ENCODE data around the gene HEPN1.

The HEPN1 gene

DNA sequence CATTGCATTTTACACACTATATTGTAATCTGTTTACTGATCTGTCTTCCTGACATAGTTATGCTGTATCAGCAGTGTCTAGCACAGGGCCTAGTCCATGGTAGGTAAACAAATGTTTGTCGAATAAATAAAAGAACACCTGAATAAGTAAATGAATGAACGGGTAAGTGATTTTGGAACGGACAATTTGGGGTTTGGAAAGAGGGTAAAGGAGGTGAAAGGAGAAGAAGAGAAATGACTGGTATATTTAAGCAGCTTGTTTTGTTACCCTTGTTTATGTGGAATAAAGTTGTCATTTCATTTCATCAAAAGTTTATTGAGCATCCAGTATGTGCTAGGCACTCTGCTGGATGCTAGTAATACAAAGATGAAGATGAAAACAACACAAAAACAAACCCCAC, at the start of gene HEPN1:
Gene HEPN1 (plus strand): TSS at position 301 of the 400 bp plus-strand sequence.
- in situ Hi-C loops (cut with MboI; ENCODE audit: low sequenced_read_pairs): no loop called here

DNA sequence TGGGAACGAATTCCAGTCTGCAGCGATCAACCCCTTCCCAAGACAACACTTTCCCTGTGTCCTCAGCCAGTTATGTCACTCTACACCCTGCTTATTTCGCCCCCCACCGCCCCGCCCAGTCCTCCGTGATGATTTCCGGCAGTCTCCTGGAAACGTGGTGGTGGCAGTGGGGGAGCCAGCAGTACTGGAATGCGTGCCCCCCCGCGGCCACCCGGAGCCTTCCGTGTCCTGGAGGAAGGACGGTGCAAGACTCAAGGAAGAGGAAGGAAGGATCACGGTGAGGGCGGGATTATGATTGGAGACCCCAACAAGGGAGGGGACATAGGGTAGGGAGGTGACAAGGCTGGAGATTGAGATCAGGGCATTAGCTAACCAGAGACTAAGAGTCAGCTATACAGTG, 49.7 kb upstream of the HEPN1 start:
- in situ Hi-C loops (cut with MboI; ENCODE audit: low sequenced_read_pairs): no loop called here

DNA sequence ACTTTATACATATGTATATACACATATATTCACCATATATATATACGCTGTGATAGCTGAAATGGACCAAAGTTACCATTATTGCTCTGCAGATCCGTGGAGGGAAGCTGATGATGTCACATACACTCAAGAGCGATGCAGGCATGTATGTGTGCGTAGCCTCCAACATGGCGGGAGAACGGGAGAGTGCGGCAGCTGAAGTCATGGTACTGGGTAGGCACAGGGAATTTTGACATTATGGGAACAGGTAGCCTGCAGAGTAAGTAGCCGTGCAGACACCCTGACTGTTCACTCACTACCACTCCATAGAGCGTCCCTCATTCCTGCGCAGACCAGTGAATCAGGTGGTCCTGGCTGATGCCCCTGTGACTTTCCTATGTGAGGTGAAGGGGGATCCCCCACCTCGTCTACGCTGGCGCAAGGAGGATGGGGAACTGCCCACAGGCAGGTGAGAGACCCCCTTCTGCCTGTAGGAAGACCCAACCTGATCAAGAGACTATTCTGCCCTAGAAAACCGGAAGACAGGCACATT, 49.1 kb upstream of the HEPN1 start:
- in situ Hi-C loops (cut with MboI; ENCODE audit: low sequenced_read_pairs): no loop called here

DNA sequence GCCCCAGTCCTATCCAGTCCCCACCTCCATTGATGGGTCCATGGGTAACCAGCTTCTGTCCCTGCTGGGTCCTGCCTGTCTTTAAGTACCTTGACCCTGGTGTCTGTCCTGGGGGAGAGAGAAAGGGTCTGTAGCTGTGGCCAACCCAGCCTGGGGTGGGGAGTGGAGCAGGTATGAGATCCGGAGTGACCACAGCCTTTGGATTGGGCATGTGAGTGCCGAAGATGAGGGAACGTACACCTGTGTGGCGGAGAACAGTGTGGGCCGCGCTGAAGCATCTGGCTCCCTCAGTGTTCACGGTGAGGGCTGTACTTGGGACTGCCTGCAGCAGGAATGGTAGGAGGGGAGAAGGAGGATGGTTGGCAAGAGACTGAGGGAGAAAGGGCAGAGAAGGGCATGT, 48.6 kb upstream of the HEPN1 start:
- in situ Hi-C loops (cut with MboI; ENCODE audit: low sequenced_read_pairs): no loop called here

DNA sequence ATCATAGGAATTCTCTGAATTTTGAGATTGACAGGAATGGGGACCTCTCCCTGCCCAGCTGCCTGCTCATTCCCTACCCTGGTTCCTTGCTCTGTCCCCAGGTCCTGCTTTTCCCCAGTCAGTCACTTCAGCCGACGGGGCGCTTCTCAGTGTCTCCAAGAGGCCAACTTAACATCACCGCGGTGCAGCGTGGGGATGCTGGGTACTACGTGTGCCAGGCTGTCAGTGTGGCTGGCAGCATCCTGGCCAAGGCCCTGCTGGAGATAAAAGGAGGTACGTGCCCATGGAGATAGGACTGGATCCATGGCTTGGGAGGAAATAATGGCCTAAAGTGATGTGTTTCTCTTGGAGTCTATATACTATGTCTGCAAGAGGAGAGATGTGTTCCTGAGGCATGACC, 46.8 kb upstream of the HEPN1 start:
- in situ Hi-C loops (cut with MboI; ENCODE audit: low sequenced_read_pairs): no loop called here

DNA sequence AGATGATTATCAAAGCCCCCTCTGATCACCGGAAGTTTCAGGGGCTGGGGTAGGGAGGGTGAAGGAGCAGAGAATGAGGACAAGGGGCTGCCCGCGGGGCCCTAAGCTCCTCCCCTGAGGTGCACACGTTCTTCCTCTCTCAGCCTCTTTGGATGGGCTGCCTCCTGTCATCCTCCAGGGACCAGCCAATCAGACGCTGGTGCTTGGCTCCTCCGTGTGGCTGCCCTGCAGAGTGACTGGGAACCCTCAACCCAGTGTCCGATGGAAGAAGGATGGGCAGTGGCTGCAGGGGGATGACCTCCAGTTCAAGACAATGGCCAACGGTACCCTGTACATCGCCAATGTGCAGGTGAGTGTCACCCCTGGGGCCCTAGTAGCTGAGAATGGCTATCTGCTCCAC, 46.3 kb upstream of the HEPN1 start:
- in situ Hi-C loops (cut with MboI; ENCODE audit: low sequenced_read_pairs): no loop called here

DNA sequence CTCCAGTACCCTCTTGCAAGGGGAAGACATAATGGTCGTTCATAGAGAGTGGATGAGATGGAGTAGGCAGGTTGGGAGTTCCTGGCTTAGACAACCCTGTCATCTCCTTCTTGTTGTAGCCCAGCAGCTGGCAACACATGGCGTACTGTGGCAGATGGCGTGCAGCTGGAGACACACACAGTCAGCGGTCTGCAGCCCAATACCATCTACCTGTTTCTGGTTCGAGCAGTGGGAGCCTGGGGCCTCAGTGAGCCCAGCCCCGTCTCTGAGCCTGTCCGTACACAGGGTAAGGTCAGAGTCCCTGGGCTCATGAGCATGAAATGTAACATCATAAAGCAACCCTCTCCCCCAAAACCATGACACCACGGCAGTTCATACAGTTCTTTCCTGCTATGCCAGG, 45.1 kb upstream of the HEPN1 start:
- in situ Hi-C loops (cut with MboI; ENCODE audit: low sequenced_read_pairs): no loop called here

DNA sequence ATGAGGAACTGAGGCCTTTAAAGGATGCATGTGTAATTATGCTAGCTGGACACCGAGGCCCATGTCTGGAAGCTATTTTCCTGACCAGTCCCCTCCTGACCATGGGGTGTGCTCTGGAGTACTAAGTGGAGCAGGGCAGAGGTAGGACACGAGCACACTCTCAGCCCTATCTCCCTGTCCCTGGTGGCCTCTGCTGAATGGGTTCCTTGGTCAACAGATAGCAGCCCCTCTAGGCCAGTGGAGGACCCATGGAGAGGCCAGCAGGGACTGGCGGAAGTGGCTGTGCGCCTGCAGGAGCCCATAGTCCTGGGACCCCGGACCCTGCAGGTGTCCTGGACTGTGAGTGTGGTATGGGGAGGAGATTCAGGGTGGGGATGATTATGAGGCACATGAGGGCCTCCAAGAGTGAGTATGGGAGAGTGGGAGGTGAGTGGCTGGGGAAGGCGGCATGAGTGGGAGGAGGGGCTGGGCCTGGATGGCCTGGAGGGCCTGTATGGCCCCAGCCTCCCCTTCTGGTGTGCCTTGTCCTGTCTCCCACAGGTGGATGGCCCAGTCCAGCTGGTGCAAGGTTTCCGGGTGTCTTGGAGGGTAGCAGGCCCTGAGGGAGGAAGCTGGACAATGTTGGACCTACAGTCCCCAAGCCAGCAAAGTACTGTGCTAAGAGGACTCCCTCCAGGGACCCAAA, 44.3 kb upstream of the HEPN1 start:
- in situ Hi-C loops (cut with MboI; ENCODE audit: low sequenced_read_pairs): no loop called here

DNA sequence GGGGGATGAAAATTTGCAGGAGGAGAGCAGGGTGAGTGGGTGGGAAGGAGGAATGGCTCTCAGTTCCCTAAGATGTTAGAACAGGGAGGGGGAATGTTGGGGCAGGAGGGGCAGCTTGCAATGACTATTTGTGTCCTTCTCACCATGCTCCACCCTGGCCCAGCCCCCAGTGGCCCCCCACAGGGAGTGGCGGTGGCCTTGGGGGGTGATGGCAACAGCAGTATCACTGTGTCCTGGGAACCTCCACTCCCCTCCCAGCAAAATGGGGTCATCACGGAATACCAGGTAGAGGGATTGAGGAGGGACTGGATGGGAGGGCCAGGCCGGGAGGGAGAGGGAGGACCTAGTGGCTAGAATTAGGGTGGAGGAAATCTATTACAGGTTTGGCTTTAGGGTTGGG, 43.6 kb upstream of the HEPN1 start:
- in situ Hi-C loops (cut with MboI; ENCODE audit: low sequenced_read_pairs): no loop called here

DNA sequence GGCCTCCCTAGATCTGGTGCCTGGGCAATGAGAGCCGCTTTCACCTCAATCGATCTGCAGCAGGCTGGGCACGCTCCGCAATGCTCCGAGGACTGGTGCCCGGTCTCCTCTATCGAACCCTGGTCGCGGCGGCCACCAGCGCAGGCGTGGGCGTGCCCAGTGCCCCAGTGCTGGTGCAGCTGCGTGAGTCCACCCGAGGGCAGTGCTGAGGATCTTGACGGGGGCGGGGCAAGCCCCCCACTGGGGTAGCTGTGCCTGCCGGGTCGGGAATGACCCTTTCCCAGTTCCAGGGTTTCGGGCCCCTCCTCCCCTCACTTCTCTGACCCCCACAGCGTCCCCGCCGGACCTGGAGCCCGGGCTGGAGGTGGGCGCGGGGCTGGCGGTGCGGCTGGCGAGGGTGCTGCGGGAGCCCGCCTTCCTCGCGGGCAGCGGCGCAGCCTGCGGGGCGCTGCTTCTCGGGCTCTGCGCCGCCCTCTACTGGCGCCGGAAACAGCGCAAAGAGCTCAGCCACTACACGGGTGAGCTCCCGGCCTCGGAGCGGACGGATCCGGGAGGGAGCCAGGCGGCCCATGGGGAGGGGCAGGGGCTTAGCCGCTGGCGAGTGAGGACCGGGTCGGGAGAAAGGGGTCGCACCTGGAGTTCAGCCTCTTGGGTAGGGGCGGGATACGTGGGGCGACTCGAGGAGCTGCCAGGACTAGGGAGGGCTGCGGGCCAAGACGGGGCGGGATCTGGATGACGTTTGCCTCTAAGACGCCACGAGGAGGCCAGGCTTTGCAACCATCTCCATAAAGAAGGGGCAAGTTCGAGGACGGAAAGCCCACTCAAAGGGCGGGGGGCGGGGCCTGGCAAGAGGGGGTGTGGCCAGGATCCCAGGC, 42.9 kb upstream of the HEPN1 start:
- in situ Hi-C loops (cut with MboI; ENCODE audit: low sequenced_read_pairs): no loop called here

DNA sequence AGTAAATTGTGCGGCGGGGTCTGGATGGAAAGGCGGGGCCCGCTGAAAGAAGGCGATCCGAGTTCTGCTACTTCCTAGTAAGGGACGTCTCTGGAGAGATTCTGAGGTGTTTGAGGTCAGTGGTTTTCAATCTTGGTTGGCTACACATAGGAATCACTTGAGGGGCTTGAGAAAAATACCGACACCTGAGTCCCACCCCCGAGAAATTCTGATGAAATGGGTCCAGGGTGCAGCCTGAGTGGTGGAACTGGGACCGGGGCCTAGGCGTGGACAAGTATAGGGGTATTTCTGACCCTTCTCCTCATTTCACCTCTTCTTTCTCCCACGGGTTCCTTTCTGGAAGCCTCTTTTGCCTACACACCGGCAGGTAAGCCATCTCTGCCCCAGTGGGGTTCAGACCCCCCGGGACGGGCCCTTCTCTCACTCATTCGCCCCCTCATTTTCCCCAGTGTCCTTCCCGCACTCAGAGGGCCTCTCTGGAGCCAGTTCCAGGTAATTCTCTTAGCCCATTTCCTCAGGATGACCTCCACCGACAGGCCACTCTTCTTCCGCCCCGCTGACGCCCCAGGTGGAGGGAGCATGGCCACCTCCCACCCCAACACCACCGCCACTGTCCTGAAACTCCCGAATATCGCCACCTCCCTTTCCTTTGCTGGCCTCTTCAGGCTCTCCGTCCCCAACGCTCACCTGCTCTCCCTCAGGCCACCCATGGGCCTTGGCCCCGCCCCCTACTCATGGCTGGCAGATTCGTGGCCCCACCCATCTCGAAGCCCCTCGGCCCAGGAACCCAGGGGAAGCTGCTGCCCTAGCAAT, 42.0 kb upstream of the HEPN1 start:
- in situ Hi-C loops (cut with MboI; ENCODE audit: low sequenced_read_pairs): no loop called here

DNA sequence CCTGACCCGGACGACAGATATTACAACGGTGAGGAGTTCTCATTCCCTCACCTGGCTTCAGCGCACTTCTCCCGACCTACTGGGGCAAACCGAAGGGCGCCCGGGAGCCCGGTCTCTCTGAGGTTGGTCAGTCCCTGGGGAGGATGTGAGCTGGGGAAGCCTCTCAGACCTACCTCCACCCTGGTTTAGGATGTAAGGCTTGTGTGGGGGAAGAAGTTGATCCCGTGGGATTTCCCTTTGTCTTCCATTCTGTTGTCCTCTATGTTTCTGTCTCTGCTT, 41.5 kb upstream of the HEPN1 start:
- in situ Hi-C loops (cut with MboI; ENCODE audit: low sequenced_read_pairs): no loop called here

DNA sequence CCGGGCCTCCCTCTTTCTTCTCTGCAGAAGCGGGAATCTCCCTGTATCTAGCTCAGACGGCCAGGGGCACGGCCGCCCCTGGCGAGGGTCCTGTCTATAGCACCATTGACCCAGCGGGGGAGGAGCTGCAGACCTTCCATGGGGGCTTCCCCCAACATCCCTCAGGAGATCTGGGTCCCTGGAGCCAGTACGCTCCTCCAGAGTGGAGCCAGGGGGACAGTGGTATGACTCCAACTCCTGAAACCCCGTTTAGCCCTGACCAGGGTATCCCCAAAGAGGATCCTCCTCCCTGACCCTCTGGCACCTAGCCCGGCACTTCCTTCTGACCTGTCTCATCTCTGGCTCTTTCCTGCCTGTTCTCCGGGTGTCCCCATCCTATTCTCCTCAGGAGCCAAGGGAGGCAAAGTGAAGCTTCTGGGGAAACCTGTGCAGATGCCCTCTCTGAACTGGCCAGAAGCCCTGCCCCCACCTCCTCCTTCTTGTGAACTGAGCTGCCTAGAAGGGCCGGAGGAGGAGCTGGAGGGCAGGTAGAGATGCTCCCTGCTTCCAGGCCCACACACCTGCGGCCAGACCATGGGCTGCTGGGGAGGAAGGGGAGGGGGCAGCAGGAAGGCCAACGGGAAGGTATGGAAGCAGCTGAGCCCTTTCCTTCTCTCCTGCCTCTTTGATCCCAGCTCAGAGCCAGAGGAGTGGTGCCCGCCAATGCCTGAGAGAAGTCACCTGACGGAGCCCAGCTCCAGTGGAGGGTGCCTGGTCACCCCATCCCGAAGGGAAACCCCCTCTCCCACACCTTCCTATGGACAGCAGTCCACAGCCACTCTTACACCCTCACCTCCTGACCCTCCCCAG, 40.9 kb upstream of the HEPN1 start:
- in situ Hi-C loops (cut with MboI; ENCODE audit: low sequenced_read_pairs): no loop called here

DNA sequence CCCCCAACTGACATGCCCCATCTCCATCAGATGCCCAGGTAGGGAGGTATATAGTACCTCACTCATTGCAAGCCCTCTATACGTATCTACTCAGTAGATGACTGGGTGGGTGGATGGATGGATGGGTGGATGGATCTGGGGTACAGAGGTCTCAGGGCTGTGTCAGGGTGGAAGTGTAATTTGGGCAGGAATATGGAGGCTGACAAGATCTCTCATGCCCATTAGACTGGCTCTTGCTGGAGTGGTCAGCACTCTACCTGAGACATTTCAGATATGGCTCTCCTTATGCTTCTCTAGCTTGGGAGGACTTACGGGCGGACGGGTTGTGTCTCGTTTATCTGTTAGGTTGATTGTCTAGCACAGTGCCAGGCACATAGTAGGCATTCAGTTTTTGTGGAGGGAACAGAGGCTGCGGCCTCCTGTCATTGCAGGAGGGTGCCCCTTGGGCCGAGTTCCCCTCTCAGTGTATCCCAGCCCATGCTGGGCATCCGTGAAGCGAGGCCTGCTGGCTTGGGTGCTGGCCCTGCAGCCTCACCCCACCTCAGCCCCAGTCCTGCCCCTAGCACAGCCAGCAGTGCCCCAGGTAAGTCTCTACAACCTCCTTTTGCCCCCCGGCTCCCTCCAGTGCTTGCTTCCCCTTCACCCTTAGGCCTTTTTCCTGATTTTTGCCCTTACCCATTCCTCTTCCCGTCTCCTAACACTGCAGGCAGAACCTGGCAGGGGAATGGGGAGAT, 40.1 kb upstream of the HEPN1 start:
- in situ Hi-C loops (cut with MboI; ENCODE audit: low sequenced_read_pairs): no loop called here

DNA sequence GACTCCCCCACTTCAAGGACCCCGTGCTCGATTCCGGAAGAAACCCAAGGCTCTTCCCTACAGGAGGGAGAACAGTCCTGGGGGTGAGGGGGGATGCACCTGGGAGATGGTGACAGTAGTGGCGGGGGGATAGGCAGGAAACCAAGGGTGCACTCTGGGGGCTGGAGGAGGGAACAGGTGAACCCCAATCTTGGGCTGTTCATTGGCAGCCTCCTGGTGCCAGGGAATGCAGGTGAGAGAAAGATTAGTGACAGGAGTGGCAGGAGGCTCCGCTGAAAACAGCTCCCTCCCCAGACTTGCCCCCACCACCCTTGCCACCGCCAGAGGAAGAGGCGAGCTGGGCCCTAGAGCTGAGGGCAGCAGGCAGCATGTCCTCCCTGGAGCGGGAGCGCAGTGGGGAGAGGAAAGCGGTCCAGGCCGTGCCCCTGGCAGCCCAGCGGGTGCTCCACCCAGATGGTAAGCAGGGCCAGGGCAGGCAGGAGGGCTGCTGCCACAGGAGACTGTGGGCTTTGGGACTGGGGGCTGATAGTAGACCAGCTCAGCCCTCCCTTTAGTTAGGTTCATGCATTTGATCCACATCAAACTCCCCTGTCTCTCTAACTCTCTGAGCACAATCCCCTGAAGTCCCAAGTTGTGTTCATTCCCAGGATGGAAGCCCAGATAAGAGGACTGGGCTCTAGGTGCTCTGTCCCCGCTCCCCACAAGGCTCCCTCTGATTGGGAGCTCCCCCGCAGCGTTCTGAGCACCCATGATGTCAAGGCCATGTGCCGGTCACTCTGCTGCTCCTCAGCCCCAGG, 39.4 kb upstream of the HEPN1 start:
- in situ Hi-C loops (cut with MboI; ENCODE audit: low sequenced_read_pairs): no loop called here

DNA sequence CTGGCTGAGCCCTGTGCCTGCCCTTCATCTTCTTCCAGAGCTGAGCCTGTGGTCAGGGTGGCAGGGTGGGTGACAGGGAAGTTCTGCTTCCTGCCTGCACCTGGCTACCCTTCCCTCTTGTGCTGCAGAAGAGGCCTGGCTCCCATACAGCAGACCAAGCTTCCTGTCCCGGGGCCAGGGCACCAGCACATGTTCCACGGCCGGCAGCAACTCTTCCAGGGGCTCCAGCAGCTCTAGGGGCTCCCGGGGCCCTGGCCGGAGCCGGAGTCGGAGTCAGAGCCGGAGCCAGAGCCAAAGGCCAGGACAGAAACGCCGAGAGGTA, 38.8 kb upstream of the HEPN1 start:
- in situ Hi-C loops (cut with MboI; ENCODE audit: low sequenced_read_pairs): no loop called here

DNA sequence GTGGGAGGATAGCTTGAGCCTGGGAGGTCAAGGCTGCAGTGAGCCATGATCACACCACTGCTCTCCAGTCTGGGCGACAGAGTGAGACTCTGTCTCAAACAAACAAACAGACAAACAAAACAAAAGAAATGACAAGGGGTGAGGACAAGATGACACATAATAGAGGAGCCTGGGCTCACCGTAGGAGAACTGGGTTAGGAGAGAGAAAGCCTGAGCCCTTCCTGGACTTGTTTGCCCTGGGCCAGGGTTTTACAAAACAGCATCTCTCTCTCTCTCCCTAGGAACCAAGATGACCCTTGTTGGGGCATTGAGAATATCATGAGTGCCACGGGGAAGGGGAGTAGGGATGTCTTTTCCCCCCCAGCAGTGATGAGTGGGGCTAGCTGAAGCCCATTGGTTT, 38.1 kb upstream of the HEPN1 start:
- in situ Hi-C loops (cut with MboI; ENCODE audit: low sequenced_read_pairs): no loop called here

DNA sequence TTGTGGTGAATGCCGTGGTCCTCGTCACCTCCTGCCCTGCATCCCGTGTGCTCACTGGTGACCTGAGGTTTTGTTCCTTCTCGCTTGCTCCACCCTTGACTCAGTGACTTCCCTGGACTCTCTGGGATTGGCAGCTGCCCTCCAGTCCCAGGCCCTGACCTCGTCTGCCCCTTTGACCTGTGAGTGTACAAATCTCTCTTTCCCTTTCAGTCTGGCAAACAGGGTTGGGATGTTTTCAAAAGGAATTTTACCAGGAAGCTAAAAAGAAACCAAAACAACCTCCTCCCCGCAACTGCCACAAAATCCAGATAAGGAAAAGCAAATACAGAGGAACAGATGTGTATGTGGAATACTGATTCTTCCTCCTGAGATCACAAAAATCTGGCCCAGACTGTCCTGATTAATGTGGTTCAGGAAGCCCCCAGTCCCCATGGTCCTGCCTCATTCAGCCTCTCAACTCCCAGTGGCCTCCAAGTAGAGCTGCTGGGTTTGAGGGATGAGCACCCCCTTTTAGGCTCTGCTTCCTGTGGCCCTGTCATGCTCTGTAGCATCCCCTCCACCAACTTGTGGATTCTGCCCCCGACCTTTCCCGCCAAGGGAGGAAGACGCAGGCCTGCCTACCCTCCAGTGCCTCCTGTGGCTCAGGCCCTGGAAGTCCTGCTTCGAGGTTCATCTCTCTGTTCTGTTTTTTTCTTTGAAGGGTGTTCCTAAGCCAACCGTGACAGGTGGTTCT, 36.5 kb upstream of the HEPN1 start:
- in situ Hi-C loops (cut with MboI; ENCODE audit: low sequenced_read_pairs): no loop called here

DNA sequence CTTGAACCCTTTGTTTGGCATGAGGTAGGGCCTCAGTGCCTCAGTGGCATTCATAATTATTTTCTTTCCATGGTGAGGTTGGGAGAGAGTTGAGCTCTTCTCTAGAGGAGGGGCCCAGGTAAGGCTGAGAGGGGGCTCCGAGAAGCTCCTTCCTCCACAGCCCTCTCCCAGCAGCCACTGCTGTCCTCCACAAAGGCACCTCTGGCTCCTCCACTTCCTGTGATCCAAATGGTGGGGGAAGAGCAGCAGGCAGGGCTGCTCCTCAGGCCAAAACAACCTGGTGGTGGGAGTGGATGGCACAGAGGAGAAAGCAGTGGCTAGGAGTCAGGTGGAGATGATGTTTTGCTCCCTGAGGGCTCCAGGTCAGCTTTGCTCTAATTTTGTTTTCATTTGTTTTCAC, 34.7 kb upstream of the HEPN1 start:
- in situ Hi-C loops (cut with MboI; ENCODE audit: low sequenced_read_pairs): no loop called here

Data from hTERT RPE-1 (cell line).